NCI-H2029 treated with DMSO at 0.1 percent for 48 hours (cell line): ENCODE results near the gene CRPPA.
"Not testable (repeated sequence)": the region's sequence is repeated elsewhere in the genome, so short reads cannot be mapped to it uniquely, and the experiment has no call there.

Experiments used
- DNase-seq: peaks from one replicate; lab custom pipeline; 2025; lab: John Stamatoyannopoulos, UW

CRPPA gene

GRCh38 chr7:16421333-16422102 is at the start of gene CRPPA:
Gene CRPPA, minus strand, starts transcription at chr7:16421538. Its CDS starts 216 bp downstream, at chr7:16421322.
- no peak for DNase-seq

- no peak for DNase-seq
Measured at GRCh38 chr7:16465469-16466361, 44.4 kb upstream of the CRPPA start, which contains the start of gene SOSTDC1. Gene SOSTDC1, minus strand, starts transcription at chr7:16465738. Its CDS starts 70 bp downstream, at chr7:16465668.

- DNase-seq, result no peak
Measured at GRCh38 chr7:16463949-16464715, 42.8 kb upstream of the CRPPA start.

GRCh38 chr7:16463520-16463919 is 42.2 kb upstream of the CRPPA start:
- DNase-seq, result no peak

GRCh38 chr7:16462431-16462889 is 41.1 kb upstream of the CRPPA start:
- no peak for DNase-seq

GRCh38 chr7:16460789-16461493 is 39.6 kb upstream of the CRPPA start:
- DNase-seq, result no peak

- not testable (repeated sequence) for DNase-seq
Measured at GRCh38 chr7:16456303-16456702, 35.0 kb upstream of the CRPPA start.

- no peak for DNase-seq
Measured at GRCh38 chr7:16455591-16455990, 34.3 kb upstream of the CRPPA start.

GRCh38 chr7:16450366-16450765 is 29.0 kb upstream of the CRPPA start:
- DNase-seq, result no peak

- DNase-seq, result no peak
Measured at GRCh38 chr7:16447876-16448275, 26.5 kb upstream of the CRPPA start.

GRCh38 chr7:16446508-16446907 is 25.2 kb upstream of the CRPPA start:
- no peak for DNase-seq

- DNase-seq, result not testable (repeated sequence)
Measured at GRCh38 chr7:16443871-16444270, 22.5 kb upstream of the CRPPA start.

- DNase-seq, result no peak
Measured at GRCh38 chr7:16438988-16439387, 17.6 kb upstream of the CRPPA start.

GRCh38 chr7:16436306-16436705 is 15.0 kb upstream of the CRPPA start:
- no peak for DNase-seq

- DNase-seq, result no peak
Measured at GRCh38 chr7:16433568-16434122, 12.3 kb upstream of the CRPPA start.

GRCh38 chr7:16432425-16432731 is 11.0 kb upstream of the CRPPA start:
- no peak for DNase-seq

- DNase-seq, result no peak
Measured at GRCh38 chr7:16431646-16432424, 10.5 kb upstream of the CRPPA start.

GRCh38 chr7:16430133-16430532 is 8.8 kb upstream of the CRPPA start:
- DNase-seq, result no peak

GRCh38 chr7:16428672-16429071 is 7.3 kb upstream of the CRPPA start:
- no peak for DNase-seq

GRCh38 chr7:16428182-16428581 is 6.8 kb upstream of the CRPPA start:
- DNase-seq, result no peak

GRCh38 chr7:16423761-16424160 is 2.4 kb upstream of the CRPPA start:
- DNase-seq, result no peak
